Measurements from ENCODE around the gene MYOM1.

Gene MYOM1

DNA sequence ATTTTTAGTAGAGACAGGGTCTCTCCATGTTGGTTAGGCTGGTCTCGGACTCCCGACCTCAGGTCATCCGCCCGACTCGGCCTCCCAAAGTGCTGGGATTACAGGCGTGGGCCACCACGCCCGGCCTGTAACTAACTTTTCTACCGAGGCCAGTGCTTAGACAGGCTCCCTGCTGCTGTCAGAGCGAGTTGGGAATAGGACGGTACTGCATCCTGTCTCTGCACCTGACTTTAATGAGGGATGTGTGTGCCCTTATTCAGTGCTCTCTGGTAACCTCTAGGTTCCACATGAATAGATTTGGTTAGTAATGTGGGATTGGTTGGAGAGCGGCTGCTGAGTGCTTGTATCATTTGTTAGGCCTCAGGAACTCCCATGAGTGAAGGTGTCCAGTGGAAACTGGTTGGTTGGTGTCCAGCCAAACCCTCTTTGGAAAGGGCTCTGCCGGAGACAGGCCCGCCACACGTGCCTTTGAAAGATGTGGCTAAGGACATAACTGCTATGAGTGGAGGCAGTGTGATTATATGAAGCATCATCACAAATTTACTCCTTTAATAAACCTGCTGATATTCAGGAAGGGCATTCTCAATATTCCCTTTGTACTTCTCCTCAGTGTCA lies 36.6 kb downstream of the MYOM1 start:
- no peak for DNase-seq

DNA sequence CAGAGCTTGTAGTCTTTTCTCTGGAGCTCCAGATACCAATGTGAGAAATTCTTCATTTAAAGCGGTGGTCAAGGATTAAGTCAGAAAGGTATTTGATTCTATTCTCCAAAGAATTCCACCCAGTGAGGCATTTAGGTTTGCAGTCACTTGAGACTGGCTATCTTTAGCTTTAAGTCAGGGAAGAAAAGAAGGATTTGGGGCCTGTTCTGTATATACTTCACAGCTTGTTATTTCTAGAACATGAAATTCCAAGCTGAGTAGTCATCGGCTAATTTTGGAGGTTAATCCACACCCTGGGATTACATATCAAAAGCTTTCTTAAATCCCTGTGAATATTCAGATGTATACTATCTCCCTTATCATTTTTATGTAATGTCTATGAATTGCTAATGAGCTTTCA lies 39.4 kb downstream of the MYOM1 start:
- DNase-seq: no peak

DNA sequence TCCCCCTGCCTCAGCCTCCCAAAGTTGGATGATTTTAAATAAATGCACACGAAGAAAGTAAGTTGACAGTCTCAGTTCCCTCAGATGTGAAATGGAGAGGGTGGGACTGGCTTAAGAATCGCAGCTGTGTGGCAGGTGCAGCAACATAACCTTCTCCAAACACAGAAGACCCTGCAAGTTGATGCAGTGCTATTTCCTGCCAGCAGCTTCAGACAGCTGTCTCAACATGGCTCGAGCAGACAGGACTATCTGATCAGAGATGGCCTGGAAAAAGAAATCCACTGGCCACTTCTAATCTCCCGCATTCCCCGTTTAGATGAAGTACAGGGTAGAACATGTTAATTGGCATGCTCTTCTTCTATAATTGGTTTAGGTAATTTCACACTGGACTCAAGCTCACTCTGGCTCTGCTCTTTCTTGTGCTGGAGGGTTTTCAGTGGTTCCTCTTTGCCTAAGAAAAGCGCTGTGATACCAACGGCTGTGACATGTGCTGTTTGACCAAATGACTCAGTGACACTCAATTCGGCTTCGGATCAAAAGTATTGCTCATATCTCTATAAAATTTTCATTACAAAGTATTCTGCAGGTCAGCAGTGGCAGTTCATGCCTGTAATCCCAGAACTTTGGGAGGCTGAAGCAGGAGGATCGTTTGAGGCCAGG lies 40.2 kb downstream of the MYOM1 start:
- no peak for DNase-seq

DNA sequence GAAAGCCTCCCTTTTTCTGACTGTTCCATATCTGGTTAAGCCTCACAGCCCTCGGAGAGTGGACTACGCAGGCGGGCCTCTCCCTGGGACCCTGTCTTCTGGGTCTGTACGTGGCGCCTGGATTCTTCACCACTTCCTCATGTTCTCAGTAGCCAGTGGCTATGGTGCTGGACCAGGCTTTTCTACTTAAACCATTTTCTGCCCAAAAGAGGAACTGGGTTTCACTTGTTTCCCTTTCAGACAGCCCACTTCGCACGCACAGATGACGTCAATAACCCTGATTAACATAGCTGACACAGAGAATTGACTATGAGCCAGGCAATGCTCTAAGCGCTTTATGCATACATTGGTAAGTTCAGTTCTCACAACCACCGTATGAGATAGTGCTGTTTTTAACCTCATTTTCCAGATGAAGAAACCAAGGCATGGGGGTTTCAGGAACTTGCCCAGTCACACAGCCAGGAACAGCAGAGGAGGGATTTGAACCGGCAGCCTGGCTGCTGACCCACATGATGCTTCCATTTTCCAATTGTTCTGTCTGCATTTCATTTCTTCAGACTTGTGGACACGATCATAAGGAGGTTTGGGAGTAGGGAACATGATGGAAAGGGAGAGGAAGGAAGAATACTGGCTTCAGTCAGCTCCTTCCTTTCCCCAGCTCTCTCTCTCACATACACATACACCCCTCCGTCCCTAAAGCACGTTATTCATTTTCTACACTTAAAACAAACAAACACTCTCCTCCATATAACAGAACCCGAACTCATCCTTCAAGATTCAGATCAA lies 41.7 kb downstream of the MYOM1 start:
- DNase-seq: no peak

DNA sequence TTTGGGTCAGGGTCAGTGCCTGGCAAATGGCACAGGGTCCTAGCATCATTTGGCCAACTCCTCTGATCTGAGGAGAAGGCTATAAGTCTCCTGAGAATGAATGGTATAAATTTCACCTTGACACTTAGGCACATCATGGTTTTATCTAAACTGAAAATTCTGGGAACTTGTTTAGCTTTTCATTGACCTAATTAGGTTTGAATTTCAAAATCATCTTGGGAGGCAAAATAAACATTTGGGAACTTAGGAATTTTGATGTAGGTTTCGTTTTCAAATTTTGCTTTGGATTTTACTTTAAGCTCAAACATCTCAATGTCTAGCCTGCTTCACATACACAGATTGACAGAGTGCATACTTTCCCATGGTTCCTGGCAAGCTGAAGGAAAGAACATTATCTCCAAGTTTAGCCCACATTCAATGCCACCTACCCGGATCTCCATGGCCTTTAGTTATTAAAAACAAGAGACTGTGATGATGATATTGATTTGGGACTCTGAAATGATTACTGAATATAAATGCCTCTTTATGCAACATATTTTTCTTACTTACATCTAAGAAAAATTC lies 44.5 kb downstream of the MYOM1 start:
- no peak for DNase-seq

DNA sequence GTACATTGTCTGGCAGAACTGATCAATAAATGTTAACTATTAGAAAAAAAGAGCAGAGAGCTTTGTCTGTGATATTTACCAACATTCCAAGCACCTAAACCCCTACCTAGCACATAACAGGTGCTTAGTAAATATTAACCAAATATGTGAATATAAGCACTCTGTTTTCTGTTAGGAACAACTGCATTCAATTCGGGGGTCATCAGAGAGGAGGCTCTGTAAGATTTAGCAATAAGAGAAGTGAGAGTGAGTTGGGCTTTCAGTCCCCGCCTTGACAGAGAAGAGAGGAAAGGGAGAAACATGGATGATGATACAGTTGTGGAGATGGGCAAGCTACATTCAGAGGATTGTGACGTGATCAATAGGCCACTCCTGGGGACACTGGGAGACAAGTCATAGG lies 47.7 kb downstream of the MYOM1 start:
- no peak for DNase-seq

DNA sequence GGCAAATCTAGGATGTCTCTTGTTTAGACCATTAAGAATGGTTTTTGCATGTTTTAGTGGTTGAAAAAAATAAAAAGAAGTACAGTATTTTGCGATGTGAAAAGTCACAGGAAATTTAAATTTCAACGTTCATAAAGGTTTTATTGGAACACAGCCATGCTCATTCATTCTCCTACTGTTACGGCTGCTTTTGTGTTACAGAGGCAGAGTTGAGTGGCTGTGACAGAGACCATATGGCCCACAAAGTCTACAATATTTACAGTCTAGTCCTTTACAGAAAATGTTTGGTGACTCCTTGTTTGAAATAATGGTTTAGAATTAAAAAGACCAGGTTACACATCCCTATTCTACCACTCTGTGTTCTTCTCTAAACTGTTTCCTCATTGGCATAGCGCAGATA lies 48.1 kb downstream of the MYOM1 start:
- no peak for DNase-seq

DNA sequence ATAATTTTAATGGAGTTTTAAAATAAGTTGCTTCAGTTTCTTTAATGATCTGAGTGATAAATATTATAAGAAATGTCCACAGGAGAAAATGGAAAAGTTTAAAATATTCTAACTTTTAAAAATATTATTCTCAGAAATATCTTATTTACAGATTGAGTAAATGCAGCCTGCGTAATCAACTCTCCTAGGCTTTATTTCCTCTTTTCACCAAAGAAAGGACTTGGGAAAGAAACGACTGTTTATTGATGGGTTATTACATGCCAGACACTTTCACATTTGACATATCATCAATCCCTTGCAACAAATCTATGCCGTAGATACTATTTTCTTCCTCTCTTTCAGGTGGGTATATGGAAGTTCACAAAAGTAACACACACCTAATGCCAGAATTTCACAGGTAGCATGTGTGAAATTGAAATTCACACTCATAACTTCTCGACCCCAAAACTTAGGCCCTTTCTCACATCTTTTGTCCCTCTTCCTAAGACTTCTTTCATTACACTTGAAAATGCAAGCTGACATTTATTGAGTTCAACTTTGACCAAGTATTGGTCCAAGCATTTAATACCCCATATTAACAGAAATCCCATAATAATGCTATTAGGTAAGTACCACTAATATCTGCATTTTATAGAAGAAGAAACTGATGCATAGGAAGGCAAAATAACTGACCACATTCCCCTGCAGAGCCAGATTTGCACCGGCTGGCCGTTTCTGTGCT lies 49.2 kb downstream of the MYOM1 start:
- DNase-seq: no peak

DNA sequence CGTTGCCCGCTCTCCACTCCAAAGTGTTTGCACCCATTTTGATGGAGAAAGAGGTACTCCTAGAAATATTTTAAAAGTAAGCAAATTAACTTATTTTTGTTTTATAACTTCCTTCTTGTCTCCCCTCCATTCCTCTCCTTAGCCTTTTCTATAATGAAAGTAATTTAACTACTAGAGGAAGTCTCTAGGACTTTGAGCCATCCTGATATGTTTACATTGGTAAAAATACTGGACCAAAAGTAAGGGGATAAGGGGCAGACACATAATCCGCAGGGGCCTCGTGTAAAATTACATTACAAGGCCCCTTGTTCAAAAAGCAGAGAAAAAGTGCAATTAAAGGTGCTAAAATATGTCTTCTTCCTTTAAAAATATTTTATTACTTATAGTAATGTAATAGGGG lies 55.4 kb downstream of the MYOM1 start:
- DNase-seq: no peak

DNA sequence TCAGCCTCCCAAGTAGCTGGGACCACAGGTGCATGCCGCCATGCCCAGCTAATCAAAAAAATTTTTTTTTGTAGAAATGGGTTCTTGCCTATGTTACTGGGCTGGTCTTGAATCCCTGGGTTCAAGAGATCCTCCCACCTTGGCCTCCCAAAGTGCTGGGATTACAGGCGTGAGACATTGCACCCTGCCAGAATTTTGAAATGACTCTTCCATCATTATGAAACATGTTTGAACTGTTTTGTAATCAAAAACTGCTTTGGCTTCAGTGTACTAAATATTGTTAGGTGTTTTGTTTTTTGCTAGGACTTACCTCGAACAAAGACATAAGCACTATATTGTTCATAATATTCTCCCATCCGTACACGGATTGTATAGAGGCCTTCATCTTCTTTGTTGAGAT lies 55.8 kb downstream of the MYOM1 start:
- DNase-seq: no peak

DNA sequence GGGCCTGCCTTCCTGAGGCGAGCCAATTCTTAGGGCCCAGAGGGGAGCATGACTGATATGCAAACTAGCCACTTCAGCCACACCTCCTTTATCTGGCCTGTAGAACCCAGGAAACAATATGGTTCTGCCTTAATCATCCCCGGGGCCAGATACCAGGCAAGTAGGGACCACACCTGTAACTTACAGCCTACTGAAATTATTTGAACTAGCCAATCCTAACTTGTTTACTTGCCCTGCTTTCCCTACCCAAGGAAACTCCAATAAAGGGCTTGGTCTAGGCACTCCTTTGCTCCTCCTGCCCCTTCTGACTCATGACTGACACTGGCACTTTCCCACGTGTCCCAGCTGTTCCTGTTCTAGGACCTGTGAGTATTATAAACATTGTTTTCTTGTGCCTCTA lies 57.6 kb downstream of the MYOM1 start:
- DNase-seq: no peak

DNA sequence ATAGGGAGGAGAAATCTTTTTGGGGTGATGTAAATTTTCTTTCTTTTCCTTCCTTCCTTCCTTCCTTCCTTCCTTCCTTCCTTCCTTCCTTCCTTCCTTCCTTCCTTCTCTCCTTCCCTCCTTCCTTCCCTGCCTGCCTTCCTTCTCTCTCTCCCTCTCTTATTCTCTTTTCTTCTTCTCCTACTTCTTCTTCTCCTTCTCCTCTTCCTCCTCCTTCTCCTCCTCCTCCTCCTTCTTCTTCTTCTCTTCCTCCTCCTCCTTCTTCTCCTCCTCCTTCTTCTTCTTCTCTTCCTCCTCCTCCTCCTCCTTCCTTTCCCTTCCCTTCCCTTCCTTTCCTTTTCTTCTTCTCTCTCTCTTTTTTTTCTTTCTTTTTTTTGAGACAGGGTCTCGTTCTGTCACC lies 59.9 kb downstream of the MYOM1 start:
- DNase-seq: no peak

DNA sequence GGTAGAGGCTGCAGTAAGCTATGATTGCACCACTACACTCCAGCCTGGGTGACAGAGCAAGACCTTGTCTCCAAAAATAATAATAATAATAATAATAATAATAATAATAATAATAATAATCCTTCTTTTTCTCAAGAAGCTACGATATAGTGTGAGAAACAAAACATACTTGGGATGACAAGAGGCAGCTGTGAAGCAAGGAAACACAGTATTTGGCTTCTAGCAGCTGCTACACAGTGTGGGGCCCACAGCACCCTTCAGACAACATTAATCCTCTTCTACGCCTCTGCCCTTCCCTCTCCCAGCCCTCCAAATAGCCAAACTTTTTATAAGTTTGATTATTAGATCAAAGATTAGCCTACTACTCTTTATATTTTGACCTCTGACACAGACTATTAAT lies 62.2 kb downstream of the MYOM1 start:
- DNase-seq: no peak

DNA sequence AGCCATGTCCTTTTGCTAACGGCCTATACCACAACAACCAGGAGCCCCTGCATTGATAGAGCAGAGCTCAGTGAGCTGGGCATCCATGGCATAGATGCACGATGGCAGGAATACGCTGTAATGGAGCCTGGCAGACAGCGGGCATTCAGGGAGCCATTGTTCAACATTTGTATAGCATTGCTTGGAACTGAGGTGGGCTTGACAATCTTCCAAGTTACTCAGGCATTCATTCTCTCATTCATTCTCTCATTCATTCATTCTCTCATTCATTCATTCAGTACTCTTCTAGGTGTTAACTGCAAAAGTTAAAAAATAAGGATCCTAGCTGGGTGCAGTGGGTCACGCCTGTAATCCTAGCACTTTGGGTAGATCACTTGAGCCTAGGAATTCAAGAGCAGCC lies 62.7 kb downstream of the MYOM1 start:
- no peak for DNase-seq

DNA sequence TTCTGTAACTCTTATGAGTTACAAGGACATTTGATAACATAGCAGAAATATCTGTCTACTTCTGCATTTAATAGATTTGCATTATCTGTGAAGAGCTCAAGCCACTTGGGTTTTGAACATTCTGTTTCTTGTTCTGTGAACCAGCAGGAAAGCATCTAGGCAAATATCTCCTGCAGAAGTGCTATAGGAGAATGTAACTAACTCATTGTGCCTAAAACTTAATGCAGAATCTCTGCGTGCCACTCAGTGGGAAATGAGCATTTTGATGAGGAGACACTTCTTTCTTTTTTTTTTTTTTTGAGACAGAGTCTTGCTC lies 63.5 kb downstream of the MYOM1 start:
- DNase-seq: no peak

DNA sequence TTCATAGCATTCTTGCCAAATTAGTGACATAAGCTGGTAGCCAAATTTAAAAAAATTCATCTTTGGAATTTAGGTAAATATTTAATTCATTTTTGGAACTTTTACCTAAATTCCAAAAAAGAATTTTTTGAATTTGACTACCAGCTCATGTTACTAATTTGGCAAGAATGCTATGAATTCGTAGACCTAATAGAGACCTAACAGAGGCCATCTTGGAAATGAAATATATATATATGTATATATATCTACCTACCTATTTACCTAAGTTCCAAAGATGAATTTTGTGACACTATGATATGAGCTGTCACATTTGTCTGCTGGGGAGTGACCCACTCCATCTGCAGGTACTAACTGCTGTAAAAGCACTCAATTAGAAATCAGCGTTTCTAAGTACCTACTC lies 65.6 kb downstream of the MYOM1 start:
- no peak for DNase-seq

DNA sequence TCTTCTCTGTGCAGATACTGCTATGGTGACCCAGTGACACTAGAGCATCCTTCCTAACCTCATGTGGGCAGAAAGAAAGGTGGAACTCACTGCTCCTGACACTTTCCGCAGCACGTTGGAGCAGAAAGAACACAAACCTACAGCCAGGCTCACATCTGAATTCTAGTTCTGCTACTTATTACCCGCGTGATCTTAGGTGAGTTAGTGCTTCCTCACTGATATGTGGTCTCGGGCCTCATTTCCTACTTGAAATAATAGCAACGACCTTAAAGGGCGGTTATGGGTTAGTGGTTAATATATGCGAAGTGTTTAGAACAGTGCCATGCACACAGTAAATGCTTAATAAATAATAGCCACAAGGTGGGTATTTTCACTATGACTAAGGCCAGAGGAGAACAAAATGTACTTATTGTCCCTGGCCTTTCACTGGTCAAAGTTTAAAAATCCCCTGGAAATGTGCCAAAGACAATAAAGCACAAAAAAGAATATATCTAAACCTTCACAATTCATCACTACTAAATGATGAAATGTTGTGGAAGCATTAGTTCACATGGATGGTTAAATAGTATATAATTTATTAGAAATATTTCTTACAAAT lies 66.6 kb downstream of the MYOM1 start:
- DNase-seq: no peak

DNA sequence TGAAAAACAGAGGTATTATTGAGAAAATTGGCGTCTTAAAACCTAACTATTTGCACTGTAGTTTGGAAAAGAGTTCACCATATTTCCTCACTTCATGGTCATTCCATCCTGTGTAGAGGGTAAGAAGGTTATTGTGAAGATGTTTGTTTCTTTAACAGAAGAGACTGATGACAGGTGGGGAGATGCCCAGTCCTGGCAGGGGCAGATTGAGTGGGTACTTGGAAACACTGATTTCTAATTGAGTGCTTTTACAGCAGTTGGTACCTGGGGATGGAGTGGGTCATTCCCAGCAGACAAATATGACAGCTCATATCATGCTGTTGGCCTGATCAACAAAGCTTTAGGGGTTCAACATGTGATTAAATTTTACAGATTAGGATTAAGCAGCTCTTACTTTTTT lies 67.5 kb downstream of the MYOM1 start:
- peak; percentile 64 for DNase-seq

DNA sequence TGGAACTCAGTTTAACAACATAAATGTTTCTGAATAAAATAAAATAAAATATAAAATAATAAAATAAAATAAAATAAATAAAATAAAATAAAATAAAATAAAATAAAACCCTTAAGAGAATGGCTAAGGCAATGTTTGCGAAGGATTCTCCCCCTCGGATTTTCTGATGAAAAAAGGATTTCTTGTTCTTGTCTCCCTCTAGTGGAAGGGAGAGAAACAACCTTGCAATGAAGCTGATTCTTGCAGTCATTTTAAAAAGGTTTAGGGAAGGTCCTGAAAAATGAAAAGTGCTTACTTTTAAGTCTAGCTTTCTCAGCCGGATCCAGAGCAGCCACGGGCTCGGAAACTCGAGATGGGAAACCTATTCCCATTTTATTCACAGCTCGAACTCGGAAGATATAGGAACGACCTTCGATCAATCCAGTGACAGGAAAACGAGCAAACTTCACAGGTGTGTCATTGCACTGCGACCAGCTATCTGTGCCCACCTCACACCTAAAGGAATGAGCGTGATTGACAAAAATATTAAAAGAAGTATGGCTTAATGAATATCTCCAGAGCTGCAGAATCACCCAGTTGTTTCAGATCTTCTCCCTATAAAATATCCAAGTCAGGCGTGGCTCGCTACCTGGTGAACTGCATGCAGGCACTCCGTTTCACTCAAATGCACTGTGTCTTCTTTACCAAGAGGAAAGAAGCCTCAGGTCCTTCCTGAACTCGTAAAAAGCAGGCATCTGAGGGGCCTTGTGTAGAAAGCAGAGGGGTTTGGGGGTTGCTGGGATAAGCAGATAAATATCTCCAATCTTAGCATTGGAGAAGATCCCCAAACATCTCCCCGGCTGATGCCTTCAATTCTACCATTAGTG lies 68.1 kb downstream of the MYOM1 start:
- DNase-seq: peak; percentile 70

DNA sequence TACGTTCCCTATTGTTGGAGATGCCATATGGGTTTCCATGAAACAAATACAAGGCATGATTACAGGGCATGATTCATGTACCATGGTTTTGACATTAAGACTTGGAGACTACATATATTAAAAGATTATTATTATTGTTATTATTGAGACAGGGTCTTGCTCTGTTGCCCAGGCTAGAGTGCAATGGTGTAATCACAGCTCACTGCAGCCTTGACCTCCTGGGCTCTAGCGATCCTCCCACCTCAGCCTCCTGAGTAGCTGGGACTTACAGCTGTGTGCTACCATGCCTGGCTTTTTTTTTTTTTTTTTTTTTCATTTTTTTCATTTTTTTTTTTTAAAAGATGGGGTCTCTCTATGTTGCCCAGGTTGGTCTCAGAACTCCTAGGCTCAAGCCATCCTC lies 69.1 kb downstream of the MYOM1 start:
- DNase-seq: no peak

DNA sequence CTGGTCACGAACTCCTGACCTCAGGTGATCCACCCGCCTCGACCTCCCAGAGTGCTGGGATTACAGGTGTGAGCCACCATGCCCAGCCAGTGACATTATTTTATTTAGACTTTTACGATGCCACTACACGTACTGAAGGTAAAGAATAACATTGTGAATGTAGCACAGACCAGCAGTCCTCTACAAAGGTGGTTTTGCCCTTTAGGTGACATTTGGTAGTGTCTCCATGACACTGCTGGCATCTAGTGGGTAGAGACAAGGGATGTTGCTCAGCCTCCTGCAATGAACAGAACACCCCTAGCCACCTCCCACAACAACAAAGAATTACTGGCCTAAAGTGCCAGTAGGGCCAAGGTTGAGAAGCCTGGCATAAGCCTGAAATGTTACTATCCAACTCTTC lies 69.5 kb downstream of the MYOM1 start:
- no peak for DNase-seq

DNA sequence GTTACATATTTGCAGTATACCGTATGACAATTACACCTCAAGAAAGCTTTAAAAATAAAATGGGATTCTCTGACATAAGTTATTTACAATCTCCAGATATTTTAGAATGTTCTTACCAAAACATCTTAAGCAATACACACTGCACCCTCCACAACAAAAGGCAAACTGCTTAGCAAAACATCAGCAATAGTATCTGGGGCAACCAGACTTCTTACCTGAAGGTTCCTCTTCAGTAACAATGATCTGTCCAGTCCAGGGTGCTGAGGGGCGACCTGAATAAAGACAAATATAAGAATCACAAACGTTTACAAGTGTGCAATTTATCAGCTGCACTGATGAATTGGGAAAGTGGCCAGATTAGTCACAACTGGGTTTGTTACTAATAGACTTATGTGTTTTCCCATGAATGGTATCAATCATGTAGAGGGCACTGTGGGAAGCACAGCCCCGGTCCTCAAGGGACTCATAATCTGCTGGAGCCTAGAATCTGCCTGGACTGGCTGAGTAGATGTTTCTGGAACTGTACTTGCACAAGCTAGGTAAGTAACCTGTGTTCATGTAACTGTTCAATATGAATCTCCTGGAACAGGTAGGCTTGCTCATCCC lies 70.7 kb downstream of the MYOM1 start:
- DNase-seq: peak; percentile 22
